ENCODE measurements around the gene EML5. TPM values are rescaled to one million over a fixed set of nuclear protein-coding genes. Genes with fewer than 3 reads are reported as not detected.

Gene EML5
- total RNA-seq, 1 experiment from 2014 or later: 0.85 TPM

GRCh38 chr14:88630565-88630964 is 162.2 kb downstream of the EML5 start:
- Mint-ChIP-seq H3K9me3 (no peaks in the 10 kb centered on the region), H3K36me3 (no peaks in the 10 kb centered on the region), H3K27me3 (ENCODE audit: low read depth) (no peaks in the 10 kb centered on the region), H3K4me3 (no peak overlapping the region), H3K4me1 (no peaks in the 10 kb centered on the region; the same call in 1 of the 2 replicates), H3K27ac (no peak overlapping the region)
- TF ChIP-seq ZNF425 (CRISPR knock-in tag; conservative IDR thresholded peaks at IDR 0.05): no peak
- no peak for TF ChIP-seq RELA (CRISPR knock-in tag; IDR thresholded peaks at IDR 0.05; ENCODE audit: borderline replicate concordance)
- TF ChIP-seq IRF1 (CRISPR knock-in tag; IDR thresholded peaks at IDR 0.05): no peak
- TF ChIP-seq ZNF232 (CRISPR knock-in tag; IDR thresholded peaks at IDR 0.05): no peak
- no peak for TF ChIP-seq CBFB (CRISPR knock-in tag; IDR thresholded peaks at IDR 0.05; ENCODE audit: low read depth)
- TF ChIP-seq JUN (CRISPR knock-in tag; IDR thresholded peaks at IDR 0.05): no peak
- no peak for TF ChIP-seq NFATC4 (CRISPR knock-in tag; IDR thresholded peaks at IDR 0.05)
- ATAC-seq (no peak), DNase-seq (ENCODE audit: low spot score) (no peak)
- ChIA-PET POLR2A (no interaction called here), CTCF (no interaction called here)

GRCh38 chr14:88628462-88628861 is 164.3 kb downstream of the EML5 start:
- DNase-seq (ENCODE audit: low spot score) (no peak), ATAC-seq (no peak)
- Mint-ChIP-seq H3K36me3 (no peaks in the 10 kb centered on the region), H3K27me3 (ENCODE audit: low read depth) (no peaks in the 10 kb centered on the region), H3K27ac (no peak overlapping the region), H3K9me3 (no peaks in the 10 kb centered on the region), H3K4me1 (no peaks in the 10 kb centered on the region; the same call in 1 of the 2 replicates), H3K4me3 (no peak overlapping the region)
- TF ChIP-seq ZNF263 (CRISPR knock-in tag; IDR thresholded peaks at IDR 0.05; ENCODE audit: low read depth) (no peak), E2F5 (CRISPR knock-in tag; IDR thresholded peaks at IDR 0.05) (no peak), CTCF (IDR thresholded peaks at IDR 0.05) (no peak), EMX1 (CRISPR knock-in tag; IDR thresholded peaks at IDR 0.05) (no peak), E2F4 (CRISPR knock-in tag; IDR thresholded peaks at IDR 0.05; ENCODE audit: borderline replicate concordance, low read depth) (no peak), NR2C2 (CRISPR knock-in tag; IDR thresholded peaks at IDR 0.05) (no peak), ZNF425 (CRISPR knock-in tag; conservative IDR thresholded peaks at IDR 0.05) (no peak), ZNF532 (CRISPR knock-in tag; IDR thresholded peaks at IDR 0.05; ENCODE audit: borderline replicate concordance) (no peak), JUN (CRISPR knock-in tag; IDR thresholded peaks at IDR 0.05) (no peak), NR3C1 (CRISPR knock-in tag; conservative IDR thresholded peaks at IDR 0.05; ENCODE audit: low read depth) (no peak), TCF7 (CRISPR knock-in tag; IDR thresholded peaks at IDR 0.05; ENCODE audit: low read depth) (no peak)
- ChIA-PET CTCF (no interaction called here), POLR2A (no interaction called here)
